Measurements from ENCODE around the gene HSPB6.

Gene HSPB6

GRCh38 chr19:35743640-35744429, 13.0 kb downstream of the HSPB6 start:
- no peak for DNase-seq (ENCODE audit: low read depth)
- H3K4me3 ChIP-seq (ENCODE audit: low read depth, low read length): peak overlapping the region; percentile 90
- TF ChIP-seq CTCF (IDR thresholded peaks at IDR 0.05; ENCODE audit: insufficient read depth, low read depth, low read length, missing control alignments): no peak

- peak within 1 kb of the TSS; percentile 58 for H3K4me3 ChIP-seq (ENCODE audit: low read depth, low read length)
- DNase-seq (ENCODE audit: low read depth): peak; percentile 89
- no peak for TF ChIP-seq CTCF (IDR thresholded peaks at IDR 0.05; ENCODE audit: insufficient read depth, low read depth, low read length, missing control alignments)
These were observed 14.6 kb downstream of the HSPB6 start, which contains the start of gene IGFLR1 for GRCh38 chr19:35742121-35742724. TSS of gene IGFLR1 (minus strand) at chr19:35742452. CDS start at chr19:35741180, 1,272 bp downstream.

- DNase-seq (ENCODE audit: low read depth): no peak
- peak overlapping the region; percentile 58 for H3K4me3 ChIP-seq (ENCODE audit: low read depth, low read length)
- no peak for TF ChIP-seq CTCF (IDR thresholded peaks at IDR 0.05; ENCODE audit: insufficient read depth, low read depth, low read length, missing control alignments)
These were observed 15.7 kb downstream of the HSPB6 start for GRCh38 chr19:35741203-35741515.

GRCh38 chr19:35740423-35741202, 16.2 kb downstream of the HSPB6 start:
- peak overlapping the region; percentile 58 for H3K4me3 ChIP-seq (ENCODE audit: low read depth, low read length)
- no peak for TF ChIP-seq CTCF (IDR thresholded peaks at IDR 0.05; ENCODE audit: insufficient read depth, low read depth, low read length, missing control alignments)
- peak; percentile 97 for DNase-seq (ENCODE audit: low read depth)

GRCh38 chr19:35740108-35740422, 16.8 kb downstream of the HSPB6 start:
- peak overlapping the region; percentile 58 for H3K4me3 ChIP-seq (ENCODE audit: low read depth, low read length)
- no peak for DNase-seq (ENCODE audit: low read depth)
- TF ChIP-seq CTCF (IDR thresholded peaks at IDR 0.05; ENCODE audit: insufficient read depth, low read depth, low read length, missing control alignments): no peak

- no peak for DNase-seq (ENCODE audit: low read depth)
- no peak for TF ChIP-seq CTCF (IDR thresholded peaks at IDR 0.05; ENCODE audit: insufficient read depth, low read depth, low read length, missing control alignments)
- H3K4me3 ChIP-seq (ENCODE audit: low read depth, low read length): peak overlapping the region; percentile 58
These were observed 17.3 kb downstream of the HSPB6 start for GRCh38 chr19:35739275-35740107.

Measured in GM12865 (cell line).